Fibroblast of lung (primary cell): Measurements from ENCODE around the gene DAD1. TPM values are rescaled to one million over a fixed set of nuclear protein-coding genes. Genes with fewer than 3 reads are reported as not detected.

Experiments used
- DNase-seq, 2 donors: peaks; one replicate each; pipeline versions ENCODE4 v3.0.0 to v3.0.0-alpha.2; 2010; ENCODE audit warnings: low read depth in 2 of 2
- H2AFZ ChIP-seq: 2 replicates; pipeline ENCODE4 v1.5.1; 2012; ENCODE audit warnings: low read length, control low read depth, inconsistent platforms
- H3K27ac ChIP-seq: 2 replicates; pipeline ENCODE4 v1.5.1; 2011; ENCODE audit warnings: low read length, control low read depth; ENCODE audit not compliant: insufficient read depth
- H3K27me3 ChIP-seq: 2 replicates; pipeline ENCODE4 v1.5.1; 2011; ENCODE audit warnings: mild to moderate bottlenecking, low read length; ENCODE audit not compliant: control insufficient read depth, insufficient read depth
- H3K36me3 ChIP-seq: 2 replicates; pipeline ENCODE4 v1.5.1; 2011; ENCODE audit warnings: low read length; ENCODE audit not compliant: control insufficient read depth, insufficient read depth
- H3K4me1 ChIP-seq: 2 replicates; pipeline ENCODE4 v1.5.1; 2011; ENCODE audit warnings: low read length; ENCODE audit not compliant: control insufficient read depth, insufficient read depth; ENCODE audit errors: extremely low read depth
- H3K4me2 ChIP-seq: 2 replicates; pipeline ENCODE4 v1.5.1; 2011; ENCODE audit warnings: low read length, control low read depth; ENCODE audit not compliant: insufficient read depth; ENCODE audit errors: extremely low read depth
- H3K4me3 ChIP-seq, 4 experiments: fragments of 200-600 bp in 1 of 4; sonication (generic) in 1 of 4; replicated peaks in 1 of 4; 2 replicates each; pipeline ENCODE4 v1.5.1; 2011 to 2016; ENCODE audit warnings: low read length in 4 of 4, low read depth in 3 of 4, mild to moderate bottlenecking in 3 of 4, control low read depth in 2 of 4, inconsistent platforms in 1 of 4, mixed read lengths in 1 of 4; ENCODE audit not compliant: insufficient read depth in 1 of 4; ENCODE audit errors: control extremely low read depth in 1 of 4
- H3K79me2 ChIP-seq: 2 replicates; pipeline ENCODE4 v1.5.1; 2012; ENCODE audit warnings: mild to moderate bottlenecking, low read length, inconsistent platforms; ENCODE audit not compliant: control insufficient read depth, insufficient read depth
- H3K9ac ChIP-seq: 2 replicates; pipeline ENCODE4 v1.5.1; 2011; ENCODE audit warnings: mild to moderate bottlenecking, low read length, control low read depth; ENCODE audit not compliant: insufficient read depth
- H3K9me3 ChIP-seq: 2 replicates; pipeline ENCODE4 v1.5.1; 2012; ENCODE audit warnings: low read depth, low read length; ENCODE audit not compliant: control insufficient read depth, insufficient read depth
- H4K20me1 ChIP-seq: 2 replicates; pipeline ENCODE4 v1.5.1; 2011; ENCODE audit warnings: low read length; ENCODE audit not compliant: control insufficient read depth, insufficient read depth; ENCODE audit errors: extremely low read depth
- CTCF ChIP-seq, 2 donors: IDR thresholded peaks in 1 of 2; conservative IDR thresholded peaks in 1 of 2; 1 replicate in 1 of 2; 2 replicates in 1 of 2; pipeline ENCODE4 v1.5.1; 2011 to 2012; ENCODE audit warnings: low read length in 2 of 2, control low read depth in 1 of 2, inconsistent platforms in 1 of 2, low read depth in 1 of 2, mild to moderate bottlenecking in 1 of 2
- EZH2 ChIP-seq: IDR thresholded peaks from 2 replicates; pipeline ENCODE4 v1.5.1; 2012; ENCODE audit warnings: low read length, control low read depth, mild to moderate bottlenecking; ENCODE audit errors: missing control alignments
- polyA plus RNA-seq, 2 donors: library from polyadenylated mRNA; depleted of rRNA in 1 of 2; stranded (reverse) in 1 of 2; unstranded in 1 of 2; fragments of >200 nt; gene quantifications; 2 replicates each; pipeline ENCODE4 v1.2.1, GENCODE V29; 2011 to 2012; ENCODE audit warnings: missing spikeins in 1 of 2
- total RNA-seq: library from RNA; depleted of rRNA; stranded (reverse); fragments of >200 nt; gene quantifications from 2 replicates; pipeline ENCODE4 v1.2.1, GENCODE V29; 2014

Gene DAD1
- total and polyA plus RNA-seq, 2 donors (not counting 1 experiment from before 2014, with no cell fraction given), result 249 to 623 TPM

GRCh38 chr14:22594156-22594716 lies 5.2 kb upstream of the DAD1 start:
- Histone ChIP-seq H2AFZ (no peak overlapping the region), H3K36me3 (no peaks in the 10 kb centered on the region), H3K27me3 (no peaks in the 10 kb centered on the region), H4K20me1 (no peaks in the 10 kb centered on the region), H3K27ac (no peak overlapping the region), H3K9ac (no peak overlapping the region), H3K9me3 (no peaks in the 10 kb centered on the region), H3K4me2 (no peak overlapping the region), H3K79me2 (peaks cover under 1% of the 10 kb centered on the region), H3K4me3 (no peak overlapping the region), H3K4me1 (peaks cover 1% of the 10 kb centered on the region)
- peak; percentile 34 to 44 for DNase-seq
- TF ChIP-seq EZH2 (no peak), CTCF (conservative IDR thresholded peaks at IDR 0.05 in 1 of 2, IDR thresholded peaks at IDR 0.05 in 1 of 2; ENCODE audit: low read depth in 1 of 2, low read length in 2 of 2) (no peak)

- TF ChIP-seq EZH2 (no peak), CTCF (conservative IDR thresholded peaks at IDR 0.05 in 1 of 2, IDR thresholded peaks at IDR 0.05 in 1 of 2; ENCODE audit: low read depth in 1 of 2, low read length in 2 of 2) (no peak)
- DNase-seq, result no peak
- Histone ChIP-seq H3K9ac (no peak overlapping the region), H3K9me3 (no peaks in the 10 kb centered on the region), H2AFZ (no peak overlapping the region), H3K27me3 (no peaks in the 10 kb centered on the region), H3K36me3 (no peaks in the 10 kb centered on the region), H3K4me1 (no peaks in the 10 kb centered on the region), H3K4me2 (no peak overlapping the region), H4K20me1 (no peaks in the 10 kb centered on the region), H3K79me2 (peaks cover 4% of the 10 kb centered on the region), H3K27ac (no peak overlapping the region), H3K4me3 (no peak overlapping the region)
Measured at GRCh38 chr14:22593601-22594000, 4.6 kb upstream of the DAD1 start.

GRCh38 chr14:22593189-22593588 lies 4.2 kb upstream of the DAD1 start:
- TF ChIP-seq EZH2, result no peak
- TF ChIP-seq CTCF (conservative IDR thresholded peaks at IDR 0.05 in 1 of 2, IDR thresholded peaks at IDR 0.05 in 1 of 2; ENCODE audit: low read depth in 1 of 2, low read length in 2 of 2), result no peak
- Histone ChIP-seq H3K79me2 (peaks cover 8% of the 10 kb centered on the region), H3K27ac (no peak overlapping the region), H2AFZ (no peak overlapping the region), H4K20me1 (no peaks in the 10 kb centered on the region), H3K9me3 (no peaks in the 10 kb centered on the region), H3K36me3 (no peaks in the 10 kb centered on the region), H3K4me1 (no peaks in the 10 kb centered on the region), H3K27me3 (no peaks in the 10 kb centered on the region), H3K4me2 (no peak overlapping the region), H3K4me3 (no peak overlapping the region), H3K9ac (no peak overlapping the region)
- DNase-seq, result no peak
